HG03066 (cell line): ENCODE data around the gene SMIM15.

Experiments
- ATAC-seq: cut with Tn5 transposase; IDR thresholded peaks from one replicate; pipeline ENCODE4 v1.9.1; 2021; ENCODE audit warnings: low read depth; ENCODE audit not compliant: unreplicated experiment

SMIM15 gene

GRCh38 chr5:61162832-61163567 lies 732 bp upstream of the SMIM15 start:
- no peak for ATAC-seq

GRCh38 chr5:61160497-61160896 lies 1.8 kb downstream of the SMIM15 start:
- ATAC-seq: no peak

DNA sequence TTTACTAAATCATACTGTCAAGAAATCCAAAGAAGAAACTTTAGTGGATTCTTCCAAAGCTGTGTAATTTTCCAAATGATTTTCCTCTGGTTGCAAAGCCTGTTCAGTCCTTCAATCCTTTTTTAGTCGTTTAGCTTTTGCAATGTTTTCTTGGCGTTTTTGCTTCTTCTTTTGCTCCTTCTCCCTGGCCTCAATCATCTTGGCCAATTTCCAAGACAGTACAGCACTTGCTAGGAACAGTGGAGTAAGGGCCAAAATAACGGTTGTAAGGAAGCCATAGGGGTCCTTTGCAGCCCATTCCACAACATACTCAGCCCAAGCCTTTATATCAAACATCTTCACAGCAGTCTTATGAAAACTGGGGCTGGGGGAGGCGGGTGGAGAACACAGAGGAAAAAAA lies 2.4 kb downstream of the SMIM15 start:
- ATAC-seq: no peak

DNA sequence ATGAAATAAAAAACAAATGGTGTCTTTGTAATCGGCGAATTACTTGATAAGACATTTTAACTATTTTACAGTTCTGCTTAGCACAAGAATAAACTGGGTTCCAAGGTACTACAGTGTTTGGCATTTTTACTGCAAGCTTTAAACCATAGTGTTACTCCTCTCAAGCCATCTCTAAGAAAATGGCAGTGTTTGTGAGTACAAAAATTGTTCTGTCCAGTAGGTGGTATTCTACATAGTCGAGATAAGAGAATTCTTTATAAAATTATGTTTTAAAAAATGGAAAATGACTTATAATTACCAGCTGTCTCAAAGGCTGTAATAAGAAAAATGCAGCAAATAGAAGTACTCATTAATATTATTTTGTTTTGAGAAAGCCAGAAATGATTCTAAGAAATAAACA lies 3.2 kb downstream of the SMIM15 start:
- no peak for ATAC-seq

DNA sequence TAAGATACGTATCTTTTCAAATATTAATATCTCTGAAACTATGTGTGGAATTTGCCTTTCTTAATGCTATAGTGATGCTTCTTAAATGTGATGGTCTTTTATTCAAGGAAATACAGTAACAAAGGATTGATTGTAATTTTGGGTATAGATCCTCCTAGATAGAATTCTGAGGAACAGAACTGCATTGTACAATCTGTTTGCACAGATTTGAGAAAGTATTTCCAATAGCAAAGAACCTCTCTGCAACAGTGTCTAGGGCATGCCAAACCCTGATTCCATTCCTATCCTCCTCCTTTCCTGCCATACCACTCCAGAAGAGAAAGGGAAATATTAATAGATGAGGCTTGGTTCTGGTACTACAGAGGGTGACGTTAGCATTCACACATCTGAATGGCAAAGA lies 10.4 kb downstream of the SMIM15 start:
- ATAC-seq: no peak

GRCh38 chr5:61148515-61148914 lies 13.8 kb downstream of the SMIM15 start:
- no peak for ATAC-seq

GRCh38 chr5:61142811-61143210 lies 19.5 kb downstream of the SMIM15 start:
- ATAC-seq: no peak

- ATAC-seq: no peak
These were observed 19.9 kb downstream of the SMIM15 start for GRCh38 chr5:61142391-61142790.

- ATAC-seq: no peak
These were observed 20.5 kb downstream of the SMIM15 start for GRCh38 chr5:61141801-61142200.

DNA sequence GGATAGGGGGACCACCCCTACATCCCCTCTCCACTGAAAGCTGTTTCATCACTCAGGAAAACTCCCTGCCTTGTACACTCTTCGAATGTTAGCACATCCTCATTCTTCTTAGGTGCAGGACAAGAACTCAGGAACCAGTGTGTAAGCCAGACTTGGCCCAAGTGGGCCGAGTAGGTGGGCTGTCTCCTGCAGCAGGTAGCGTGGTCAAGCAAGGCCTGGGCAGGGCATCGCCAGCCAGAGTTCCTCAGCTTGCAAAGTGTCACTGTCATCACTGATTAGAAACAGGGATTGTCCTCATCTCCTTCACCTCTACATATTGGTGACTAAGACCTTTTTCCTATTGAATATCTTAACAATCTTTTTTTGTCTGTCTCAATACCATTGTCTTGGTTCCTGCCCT lies 22.3 kb downstream of the SMIM15 start:
- ATAC-seq: no peak

GRCh38 chr5:61139094-61139873 lies 23.0 kb downstream of the SMIM15 start:
- ATAC-seq: no peak

GRCh38 chr5:61137835-61138234 lies 24.4 kb downstream of the SMIM15 start:
- no peak for ATAC-seq

DNA sequence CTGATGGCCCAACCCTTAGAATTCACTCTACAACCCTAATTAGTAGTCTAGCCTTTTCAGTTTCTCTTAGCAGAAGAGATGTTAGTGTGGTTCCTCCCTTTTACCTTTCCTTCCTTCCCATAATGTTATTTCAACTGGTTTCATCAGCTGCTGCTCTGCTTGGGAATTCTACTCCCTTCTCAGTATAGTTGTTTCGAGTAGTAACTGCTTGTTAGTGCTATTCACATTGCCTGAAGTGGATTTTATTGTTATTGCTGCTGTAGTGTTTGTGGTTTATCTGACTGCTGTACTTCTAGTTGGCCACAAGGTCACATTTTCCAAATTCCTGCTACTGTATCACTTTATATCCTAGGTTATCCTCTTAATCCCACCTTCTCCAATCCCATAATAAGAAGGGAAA lies 29.7 kb downstream of the SMIM15 start:
- ATAC-seq: no peak

DNA sequence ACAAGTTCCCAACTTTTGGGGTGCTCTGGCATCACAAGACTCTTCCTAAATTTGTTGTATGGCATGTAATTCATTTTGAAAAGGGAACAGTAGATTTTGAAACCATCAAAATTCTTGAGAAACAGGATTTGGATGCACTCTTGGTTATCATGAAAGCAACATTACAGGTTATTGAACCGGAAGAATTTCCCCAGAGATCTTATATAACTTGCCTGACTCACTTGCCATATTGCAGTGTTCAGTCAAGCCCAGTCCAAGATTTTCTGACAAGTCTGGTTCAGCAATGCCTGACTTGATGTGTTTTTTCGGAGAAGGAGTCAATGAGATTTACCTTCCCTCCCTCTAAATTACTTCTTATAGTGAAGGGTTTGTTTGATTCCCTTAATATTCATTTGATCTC lies 32.0 kb downstream of the SMIM15 start:
- no peak for ATAC-seq

DNA sequence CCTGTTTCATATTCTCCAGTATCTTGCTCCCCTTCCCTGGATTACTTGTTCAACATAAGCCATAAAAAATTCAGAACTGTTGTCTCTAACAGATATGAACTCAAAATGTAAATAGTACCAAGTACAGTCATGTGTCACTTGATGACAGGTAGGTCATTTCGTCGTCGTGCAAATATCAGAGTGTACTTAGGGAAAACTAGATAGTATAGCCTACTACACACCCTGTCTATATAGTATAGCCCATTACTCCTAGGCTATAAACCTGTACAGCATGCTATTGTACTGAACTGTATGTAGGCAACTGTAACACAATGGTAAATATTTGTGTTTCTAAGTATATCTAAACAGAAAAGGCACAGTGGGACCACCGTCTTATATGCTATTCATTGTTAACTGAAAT lies 39.1 kb downstream of the SMIM15 start:
- no peak for ATAC-seq

- no peak for ATAC-seq
These were observed 41.7 kb downstream of the SMIM15 start for GRCh38 chr5:61120534-61120933.

- no peak for ATAC-seq
These were observed 43.2 kb downstream of the SMIM15 start for GRCh38 chr5:61119066-61119465.

GRCh38 chr5:61115968-61116367 lies 46.3 kb downstream of the SMIM15 start:
- no peak for ATAC-seq

DNA sequence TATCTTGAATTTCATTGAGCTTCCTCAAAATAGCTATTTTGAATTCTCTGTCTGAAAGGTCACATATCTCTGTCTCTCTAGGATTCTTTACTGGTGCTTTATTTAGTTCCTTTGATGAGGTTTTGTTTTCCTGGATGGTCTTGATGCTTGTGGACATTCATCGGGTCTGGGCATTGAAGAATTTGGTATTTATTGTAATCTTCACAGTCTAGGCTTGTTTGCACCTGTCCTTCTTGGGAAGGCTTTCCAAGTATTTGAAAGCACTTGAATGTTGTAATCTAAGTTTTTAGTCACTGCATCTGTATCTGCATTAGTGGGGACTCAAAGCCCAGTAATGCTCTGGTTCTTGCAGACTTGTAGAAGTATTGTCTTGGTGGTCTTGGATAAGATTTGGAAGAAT lies 47.8 kb downstream of the SMIM15 start:
- ATAC-seq: no peak
